ENCODE results near the gene B3GNT5. TPM values are rescaled to one million over a fixed set of nuclear protein-coding genes. Genes with fewer than 3 reads are reported as not detected.

Gene B3GNT5
- total RNA-seq, 1 donor from 2014 or later: 21.7 TPM

DNA sequence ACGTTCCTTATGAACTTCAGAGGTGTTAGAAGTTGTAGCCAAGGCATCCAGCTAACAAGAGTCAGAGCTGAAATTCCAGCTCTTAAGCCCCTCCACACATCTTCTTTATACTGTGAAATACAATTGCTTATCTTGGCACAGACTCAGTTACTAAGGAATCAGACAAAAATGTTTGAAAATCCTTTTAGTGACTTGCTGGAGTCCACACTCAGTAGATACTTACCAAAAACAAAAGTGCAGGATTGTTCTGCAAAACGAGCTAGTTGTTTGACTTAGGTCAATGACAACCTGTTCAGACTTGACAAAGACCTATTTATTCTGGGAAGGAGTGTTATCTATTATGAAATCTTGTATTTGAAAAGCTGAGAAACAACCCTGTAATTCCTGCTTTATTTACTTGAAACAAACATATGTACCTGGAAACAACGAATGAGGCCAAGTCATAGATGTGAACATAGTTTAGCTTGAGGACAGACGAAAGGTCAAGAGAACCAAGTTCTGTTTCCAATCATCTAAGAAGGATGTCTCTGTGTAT, 38.5 kb downstream of the B3GNT5 start:
- DNase-seq (ENCODE audit: low read depth): no peak

DNA sequence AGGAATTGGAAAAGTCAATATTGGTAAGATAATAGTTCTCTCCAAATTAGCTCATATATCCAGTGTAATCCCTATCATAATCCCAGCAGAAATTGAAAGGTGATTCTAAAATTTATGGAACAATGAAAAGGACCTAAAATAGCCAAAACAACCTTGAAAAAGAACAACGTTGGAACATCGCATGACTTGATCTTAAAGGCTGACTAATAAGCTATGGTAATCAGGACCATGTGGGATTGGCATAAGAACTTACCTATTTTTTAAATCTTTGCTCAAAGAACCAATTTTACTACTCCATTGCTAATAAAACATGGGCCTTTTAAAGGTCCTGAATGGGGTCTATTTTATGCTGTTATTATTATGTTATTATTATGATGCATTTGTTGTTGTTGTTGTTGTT, 40.9 kb downstream of the B3GNT5 start:
- no peak for DNase-seq (ENCODE audit: low read depth)

DNA sequence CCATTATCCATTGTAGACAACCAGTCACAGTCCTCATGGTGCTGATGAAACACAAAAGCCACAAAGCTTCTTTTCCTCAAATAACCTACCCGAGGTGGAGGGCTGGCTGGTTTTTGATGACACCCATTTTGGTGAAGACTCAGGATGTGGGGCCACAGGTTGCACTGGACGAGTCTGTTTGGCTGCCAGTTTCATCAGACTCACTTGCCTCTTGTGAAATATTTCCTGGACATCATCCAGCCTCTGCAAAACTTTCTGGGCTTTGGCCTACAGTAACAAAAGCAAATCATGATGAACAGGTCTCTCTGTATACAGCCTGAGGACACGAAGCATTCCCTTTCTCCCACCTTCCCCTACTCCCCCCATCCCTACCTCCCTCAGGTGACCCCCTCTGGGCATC, 42.2 kb downstream of the B3GNT5 start:
- DNase-seq (ENCODE audit: low read depth): peak; percentile 86

DNA sequence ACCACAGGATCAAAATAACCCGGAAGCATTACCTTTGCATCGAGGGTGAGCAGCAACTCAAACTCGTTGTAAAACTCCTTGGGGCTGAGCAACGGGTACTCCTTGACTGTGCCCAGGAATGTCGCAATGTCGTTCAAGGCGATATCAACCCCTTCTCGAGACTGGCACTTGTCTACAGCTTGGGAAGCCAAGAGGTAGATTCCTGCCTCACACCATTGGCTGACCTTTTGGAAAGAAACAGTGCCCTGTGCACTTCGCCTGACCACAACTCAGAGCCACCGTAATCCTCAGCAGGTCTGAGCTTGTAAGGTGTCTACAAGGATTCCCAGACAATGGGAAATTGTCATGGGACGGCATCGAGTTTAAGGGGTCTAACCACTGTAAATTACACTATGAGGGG, 43.9 kb downstream of the B3GNT5 start:
- DNase-seq (ENCODE audit: low read depth): no peak

DNA sequence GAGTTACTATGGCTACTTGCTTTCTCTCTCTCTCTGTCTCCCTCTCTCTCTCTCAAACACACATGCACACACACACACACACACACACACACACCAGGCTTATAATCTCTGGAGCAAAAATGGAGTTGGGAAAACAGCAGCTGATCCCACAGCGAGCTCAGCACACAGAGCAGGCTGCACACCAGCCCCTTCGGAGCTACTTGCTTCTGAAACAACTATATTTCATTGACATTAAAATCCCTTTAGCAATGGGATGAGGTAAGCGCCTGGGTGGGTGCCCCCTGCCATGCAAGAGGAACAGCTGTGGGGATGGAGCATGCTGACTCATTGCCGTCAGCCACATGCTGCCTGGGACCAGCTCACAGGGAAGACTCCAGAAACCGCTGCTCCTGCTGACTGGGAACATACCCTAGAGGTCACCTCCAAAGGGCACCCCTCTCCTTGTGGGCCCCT, 45.7 kb downstream of the B3GNT5 start:
- DNase-seq (ENCODE audit: low read depth): peak; percentile 76

DNA sequence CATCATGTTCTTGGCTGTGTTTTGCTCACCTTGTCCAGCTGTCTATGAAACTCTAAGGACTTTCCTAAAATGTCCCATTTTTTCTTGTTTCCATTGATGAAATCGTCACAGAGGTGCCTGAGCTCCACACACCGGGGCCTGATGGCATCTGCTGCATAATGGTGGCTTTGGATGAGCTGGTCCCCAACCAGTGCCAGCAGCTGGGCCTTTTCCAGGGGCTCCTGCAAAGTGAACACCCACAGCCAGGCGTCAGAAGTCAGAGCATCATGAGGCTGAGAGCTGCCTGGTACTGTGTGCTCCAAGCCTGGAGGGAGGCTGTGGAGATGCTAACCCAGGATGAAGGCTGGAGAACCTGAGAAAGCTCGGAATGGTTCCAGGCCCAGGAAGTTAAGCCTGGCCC, 46.9 kb downstream of the B3GNT5 start:
- no peak for DNase-seq (ENCODE audit: low read depth)

DNA sequence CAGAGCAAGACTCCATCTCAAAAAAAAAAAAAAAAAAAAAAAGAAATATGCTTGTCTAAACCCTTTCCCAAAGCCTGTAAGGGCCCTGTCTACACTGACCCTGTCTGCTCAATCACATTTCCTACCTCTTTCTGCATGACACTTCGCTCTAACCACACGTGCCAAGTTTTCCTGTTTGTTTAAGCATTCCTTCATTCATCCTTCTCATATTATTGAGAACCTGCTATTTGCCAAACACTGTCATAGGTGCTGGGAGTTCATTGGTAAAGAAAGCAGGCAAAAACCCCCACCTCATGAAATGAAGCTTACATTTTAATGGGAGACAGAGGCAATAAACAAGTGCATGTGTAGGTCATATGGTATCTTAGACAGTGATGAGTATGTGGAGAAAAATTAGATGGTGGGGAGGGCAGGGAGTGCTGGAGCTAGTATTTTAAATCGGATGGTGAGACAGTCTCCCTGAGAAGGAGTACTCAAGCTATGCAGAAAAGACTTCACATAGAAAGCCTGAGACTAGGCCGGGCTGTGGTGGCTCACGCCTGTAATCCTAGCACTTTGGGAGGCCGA, 48.0 kb downstream of the B3GNT5 start:
- no peak for DNase-seq (ENCODE audit: low read depth)

DNA sequence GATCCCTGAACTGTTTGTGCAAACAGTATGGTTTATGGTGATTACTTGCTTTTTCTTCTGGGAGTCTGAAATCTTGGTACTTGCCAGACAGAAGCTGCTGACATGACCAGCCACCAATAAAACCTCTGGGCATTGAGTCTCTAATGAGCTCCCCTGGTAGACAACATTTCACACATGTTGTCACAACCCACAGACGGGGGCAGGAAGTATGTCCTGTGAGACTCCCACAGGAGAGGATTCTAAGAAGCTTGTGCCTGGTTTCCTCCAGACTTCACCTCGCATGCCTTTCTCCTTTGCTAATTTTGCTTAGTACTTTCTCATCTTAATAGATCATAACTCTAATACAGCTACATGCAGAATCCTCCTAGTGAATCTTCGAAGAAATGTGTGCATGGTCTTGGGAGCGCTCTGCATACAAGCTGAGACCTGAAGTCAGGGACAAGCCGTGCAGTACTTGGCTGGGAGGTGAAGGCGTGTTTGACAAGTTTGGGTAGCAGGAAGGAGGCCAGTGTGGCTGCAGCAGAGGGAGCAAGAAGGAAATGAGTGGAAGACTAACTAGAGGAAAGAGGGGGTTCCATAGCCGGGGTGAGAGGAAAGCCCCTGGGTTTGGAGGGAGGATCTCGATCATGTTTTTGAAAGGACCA, 49.0 kb downstream of the B3GNT5 start:
- DNase-seq (ENCODE audit: low read depth): no peak

DNA sequence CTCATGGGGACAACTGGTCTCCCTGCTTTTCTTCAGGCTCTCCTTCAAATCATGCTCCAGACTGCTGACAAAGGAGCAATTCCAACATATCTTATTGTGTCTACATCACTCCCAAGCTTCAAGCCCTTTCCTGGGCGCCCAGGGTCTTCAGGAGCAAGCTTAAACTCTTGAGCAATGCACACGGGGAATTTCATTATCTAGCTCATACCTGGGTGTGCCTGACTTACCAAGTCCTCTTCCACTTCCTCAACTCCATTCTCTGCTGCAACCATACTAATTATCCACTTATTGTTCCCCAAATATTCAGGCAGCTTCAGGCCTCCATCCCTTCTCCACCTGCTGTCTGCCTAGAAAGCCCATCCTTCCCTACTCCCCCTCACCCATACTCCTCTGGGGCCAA, 50.6 kb downstream of the B3GNT5 start:
- no peak for DNase-seq (ENCODE audit: low read depth)

DNA sequence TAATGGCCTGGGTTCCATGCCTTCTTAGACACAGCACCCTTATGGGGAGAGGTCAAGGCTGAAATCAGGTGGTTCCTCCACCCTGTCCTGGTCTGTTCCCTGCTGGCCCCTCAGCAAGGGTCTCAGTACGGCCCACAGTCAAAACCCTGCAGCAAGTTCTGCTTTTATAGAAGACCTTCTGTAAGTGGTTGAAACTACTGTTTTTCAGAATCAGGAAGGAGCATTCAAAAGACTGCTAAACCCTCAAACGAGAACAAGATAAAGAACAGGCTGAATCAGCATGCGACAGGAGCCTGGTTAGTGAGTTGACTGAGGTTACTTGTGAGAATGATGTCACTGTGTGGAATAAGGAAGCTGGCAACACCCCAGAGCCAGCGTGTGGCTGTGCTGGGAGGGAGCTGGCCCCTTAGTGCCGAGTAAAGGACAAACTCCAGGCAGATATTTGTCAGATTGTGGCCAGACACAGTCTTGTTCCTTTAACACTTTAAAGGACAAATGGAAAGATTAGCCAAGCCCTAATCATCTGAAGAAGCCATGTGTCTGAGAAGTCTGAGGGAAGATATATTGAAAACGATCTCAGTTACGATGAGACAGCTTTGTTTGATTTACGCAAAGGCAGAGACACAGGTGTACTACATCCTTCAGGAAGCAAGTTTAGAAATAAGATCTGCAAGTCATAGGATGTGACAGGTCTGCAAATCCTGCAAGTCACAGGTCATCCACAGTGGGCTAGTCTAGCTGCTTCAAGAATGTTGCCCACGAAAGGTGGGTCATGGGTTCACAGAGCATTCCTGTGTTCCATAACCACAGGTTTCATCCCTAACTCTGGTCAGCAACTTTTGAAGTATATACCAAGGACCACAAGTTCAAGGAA, 54.0 kb downstream of the B3GNT5 start:
- peak; percentile 96 for DNase-seq (ENCODE audit: low read depth)

DNA sequence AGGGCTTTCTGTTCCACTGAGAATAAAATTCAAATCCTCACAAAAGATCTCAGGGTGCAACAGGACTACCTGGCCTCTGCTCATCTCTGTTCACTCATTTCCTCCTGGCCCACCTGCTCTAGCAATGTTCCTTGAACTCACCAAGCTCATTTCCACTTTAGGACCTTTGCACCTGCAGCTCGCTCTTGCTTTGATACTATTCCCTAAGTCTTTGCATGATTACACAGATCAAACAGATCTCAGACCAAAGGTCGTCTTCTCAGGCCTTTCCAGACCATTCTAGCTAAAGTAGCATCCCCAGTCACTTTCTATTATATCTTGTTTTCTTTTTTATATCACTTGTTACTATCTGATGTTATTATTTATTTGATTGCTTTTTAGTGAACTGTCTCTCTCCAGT, 54.7 kb downstream of the B3GNT5 start:
- DNase-seq (ENCODE audit: low read depth): peak; percentile 42

DNA sequence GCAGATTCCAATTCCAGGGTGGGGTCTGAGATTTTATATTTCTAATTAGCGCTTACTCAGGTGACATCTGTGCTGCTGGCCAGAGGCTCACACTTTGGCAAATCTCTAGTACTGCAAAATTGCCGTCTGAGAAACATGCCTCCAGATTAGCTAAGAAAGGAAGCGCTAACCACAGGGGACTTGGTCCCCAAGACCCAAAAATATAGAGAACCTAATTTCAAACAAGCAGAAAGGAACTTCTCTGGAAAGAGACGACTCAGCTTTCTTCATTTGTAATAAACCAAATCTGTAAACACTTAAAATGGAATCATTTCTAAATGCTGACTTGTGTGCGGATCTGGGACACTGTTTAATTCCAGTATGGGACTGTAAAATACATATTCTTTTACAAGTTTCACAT, 55.7 kb downstream of the B3GNT5 start:
- no peak for DNase-seq (ENCODE audit: low read depth)

DNA sequence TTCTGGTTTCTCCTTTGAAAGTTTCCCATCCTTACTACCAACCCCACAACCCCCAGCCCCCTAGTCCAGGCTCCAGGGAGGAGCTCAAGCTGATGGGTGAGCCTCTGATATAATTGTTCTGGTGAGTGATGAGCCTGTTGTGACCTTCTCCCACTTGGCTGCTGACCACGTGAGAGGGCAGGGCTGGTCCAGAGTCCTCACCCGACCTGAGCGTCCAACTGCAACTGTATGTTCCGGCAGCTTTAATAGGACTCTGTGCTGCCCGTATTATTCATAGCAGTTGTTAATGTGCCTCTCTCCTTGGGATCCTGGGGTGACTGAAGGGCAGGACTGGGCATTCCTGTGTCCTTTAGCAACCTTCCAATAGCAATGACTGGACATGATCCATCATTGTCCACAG, 56.2 kb downstream of the B3GNT5 start:
- DNase-seq (ENCODE audit: low read depth): peak; percentile 40

DNA sequence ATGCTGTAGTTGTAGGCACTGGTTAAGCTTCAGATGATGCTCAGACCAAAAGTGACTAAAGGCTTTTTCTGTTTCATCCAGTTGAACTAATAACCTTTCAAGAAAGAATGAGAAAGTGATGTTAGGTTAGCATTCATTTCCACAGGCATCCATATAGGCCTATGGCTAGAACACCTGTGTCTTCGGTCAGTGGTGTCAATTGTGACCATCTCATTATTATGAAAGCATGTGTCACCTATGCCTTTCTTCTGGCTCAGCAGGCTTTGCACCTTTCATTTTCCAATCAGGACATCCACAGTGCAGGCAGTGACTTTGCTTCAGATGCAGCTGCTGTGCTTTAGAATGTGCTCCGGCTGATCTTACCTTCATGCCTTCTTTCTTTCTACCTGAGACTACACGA, 57.9 kb downstream of the B3GNT5 start:
- no peak for DNase-seq (ENCODE audit: low read depth)

DNA sequence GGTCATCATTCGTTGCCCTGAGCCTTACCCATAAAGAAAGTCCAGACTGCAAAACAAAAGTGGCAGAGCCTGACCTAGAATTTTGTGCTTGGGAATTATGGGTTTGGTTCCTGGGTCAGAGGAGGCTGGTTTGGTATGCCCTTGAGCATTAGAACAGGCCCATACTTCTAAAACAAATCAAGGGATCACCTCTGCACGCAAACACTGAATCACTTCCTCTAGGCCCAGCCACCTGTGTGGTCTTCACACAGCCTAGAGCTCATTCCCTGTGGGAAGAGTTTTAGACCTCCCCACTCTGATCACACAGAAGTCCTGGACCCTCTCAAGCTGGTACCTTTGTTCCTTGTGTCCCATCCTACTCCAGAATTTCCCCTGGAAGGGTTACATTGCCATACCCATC, 59.4 kb downstream of the B3GNT5 start:
- DNase-seq (ENCODE audit: low read depth): no peak

DNA sequence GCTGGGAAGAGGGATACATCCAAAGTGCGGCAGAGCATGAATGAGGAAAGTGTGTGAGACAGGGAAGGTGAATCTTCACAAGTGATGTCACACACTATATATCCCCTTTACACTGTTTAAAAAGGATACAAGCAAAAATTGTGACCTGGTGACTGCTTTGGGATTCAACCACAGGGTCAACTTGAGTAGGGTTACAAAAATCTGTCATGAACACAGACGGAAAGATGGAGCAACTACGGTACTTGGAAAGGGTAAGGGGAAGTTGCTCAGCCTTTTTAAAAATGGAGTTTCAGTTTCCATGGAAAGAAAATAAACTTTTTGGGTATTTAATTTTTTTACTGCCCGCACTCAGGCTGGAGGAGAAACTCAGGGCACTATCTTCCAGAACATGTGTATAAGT, 60.3 kb downstream of the B3GNT5 start:
- no peak for DNase-seq (ENCODE audit: low read depth)

DNA sequence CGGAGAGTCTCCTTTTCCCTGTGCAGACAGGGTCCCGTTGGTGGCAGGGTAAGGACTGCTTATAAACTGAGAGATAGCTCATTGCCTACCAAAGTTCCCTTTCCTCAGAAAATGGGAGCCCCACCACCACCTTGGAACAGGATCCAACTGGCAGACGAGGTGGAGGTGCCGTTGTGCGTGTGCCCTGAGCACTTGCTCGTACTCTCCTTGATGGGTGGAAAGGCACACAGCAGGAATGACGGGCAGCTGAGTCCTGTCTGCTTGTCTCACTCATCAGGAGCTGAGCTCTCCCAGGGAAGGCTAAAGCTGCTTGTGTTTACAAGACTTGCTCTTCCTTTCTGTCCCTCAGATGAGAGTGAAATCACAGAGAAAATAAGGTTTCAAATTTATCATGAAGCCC, 60.7 kb downstream of the B3GNT5 start:
- DNase-seq (ENCODE audit: low read depth): no peak

DNA sequence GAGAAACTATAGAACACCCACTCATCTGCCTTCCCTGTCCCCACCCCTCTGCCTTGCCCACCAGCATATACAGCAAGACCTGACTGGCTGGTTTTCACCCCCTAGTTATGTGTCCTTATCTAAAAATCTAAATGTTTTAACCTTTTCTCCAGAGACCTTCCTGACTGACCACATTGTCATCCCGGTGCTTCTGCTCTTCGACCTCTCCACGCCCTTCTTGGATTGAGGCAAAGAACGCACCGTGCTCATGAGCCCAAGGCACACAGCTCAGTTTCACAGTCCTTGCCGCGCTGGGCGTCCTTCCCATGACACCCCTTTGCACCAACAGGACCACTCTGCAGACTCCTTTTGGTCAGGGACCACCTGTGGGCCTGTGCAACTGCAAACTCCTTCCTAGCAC, 62.7 kb downstream of the B3GNT5 start:
- no peak for DNase-seq (ENCODE audit: low read depth)

DNA sequence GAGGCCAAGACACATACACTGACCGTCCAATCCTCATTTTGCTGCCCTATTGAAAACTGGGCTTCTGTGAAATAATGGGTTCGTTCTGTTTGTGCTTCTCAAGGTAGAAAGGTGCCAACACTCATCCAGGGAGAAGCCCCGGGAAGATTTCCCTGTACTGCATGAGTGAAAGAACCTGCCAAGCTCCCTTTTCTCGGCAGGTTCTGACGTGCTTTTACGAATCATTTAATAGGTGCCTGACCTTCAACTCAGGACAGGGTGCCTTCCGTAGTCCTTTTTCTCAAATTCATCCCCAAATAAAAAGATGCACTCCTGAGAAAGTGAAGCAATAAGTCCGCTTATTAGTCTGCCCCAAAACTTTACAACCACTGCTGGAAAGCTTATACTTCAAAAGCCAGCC, 64.2 kb downstream of the B3GNT5 start:
- no peak for DNase-seq (ENCODE audit: low read depth)

DNA sequence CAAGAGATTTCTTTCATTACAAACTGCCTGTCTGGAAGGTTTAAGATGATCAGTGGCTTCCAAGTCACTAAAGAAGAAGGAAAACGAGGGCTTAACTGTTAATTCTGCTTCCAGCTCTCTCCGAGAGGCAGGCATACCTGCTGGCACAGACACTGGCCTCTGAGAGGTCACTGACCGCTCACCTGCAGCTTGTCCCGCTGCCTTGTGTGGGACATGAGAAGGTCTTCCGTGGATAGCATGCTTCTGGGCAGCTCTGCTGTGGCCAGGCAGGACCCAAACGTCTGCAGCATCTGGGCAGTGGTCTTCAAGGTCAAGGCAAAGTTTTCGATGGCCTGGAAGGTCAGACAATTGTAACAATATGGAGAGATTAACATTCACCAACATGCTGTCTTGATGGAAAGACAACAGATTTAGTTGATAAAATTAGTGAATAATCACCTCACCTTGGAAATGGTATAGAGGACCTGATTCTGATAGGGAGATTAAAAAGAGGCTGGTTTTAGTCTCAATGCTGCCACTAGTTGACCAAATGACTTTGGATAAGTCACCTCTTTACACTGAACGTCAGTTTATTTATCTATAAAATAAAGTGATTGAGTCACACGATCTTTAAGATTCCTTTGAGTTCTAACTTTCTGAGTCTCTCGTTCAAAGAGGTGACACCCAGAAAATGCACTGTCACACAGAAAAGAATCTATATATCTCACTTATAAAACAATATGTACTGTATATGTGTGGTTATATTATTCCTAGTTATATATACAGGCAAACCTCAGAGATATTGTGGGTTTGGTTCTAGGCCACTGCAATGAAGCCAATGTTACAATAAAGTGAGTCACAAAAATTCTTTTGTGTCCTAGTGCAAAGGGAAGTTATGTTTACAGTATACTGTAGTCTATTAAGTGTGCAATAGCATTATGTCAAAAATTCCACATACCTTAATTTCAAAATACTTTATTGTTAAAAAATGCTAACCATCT, 65.1 kb downstream of the B3GNT5 start:
- DNase-seq (ENCODE audit: low read depth): no peak

DNA sequence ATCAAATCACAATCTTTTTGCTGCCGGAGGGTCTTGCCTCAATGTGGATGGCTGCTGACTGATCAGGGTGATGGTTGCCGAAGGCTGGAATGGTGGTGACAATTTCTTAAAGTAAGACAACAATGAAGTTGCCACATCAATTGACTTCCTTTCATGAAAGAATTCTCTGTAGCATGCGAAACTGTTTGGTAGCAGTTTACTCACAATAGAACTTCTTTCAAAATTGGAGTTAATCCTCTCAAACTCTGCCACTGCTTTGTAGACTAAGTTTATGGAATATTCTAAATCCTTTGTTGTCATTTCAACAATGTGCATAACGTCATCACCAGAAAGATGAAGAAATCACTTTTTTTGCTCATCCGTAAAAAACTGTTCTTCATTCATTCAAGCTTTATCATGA, 65.8 kb downstream of the B3GNT5 start:
- DNase-seq (ENCODE audit: low read depth): no peak

DNA sequence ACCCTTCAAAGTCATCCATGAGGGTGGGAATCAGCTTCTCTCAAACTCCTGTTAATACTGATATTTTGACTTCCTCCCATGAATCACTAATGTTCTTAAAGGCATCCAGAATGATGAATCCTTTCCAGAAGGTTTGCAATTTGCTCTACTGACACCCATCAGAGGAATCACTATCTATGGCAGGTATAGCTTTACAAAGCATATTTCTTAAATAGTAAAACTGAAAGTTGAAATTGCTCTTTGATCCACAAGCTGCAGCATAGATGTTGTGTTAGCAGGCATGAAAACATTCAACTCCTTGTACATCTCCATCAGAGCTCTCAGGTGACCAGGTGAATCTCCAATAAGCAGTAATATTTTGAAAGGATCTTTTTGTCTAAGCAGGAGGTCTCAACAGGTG, 66.3 kb downstream of the B3GNT5 start:
- no peak for DNase-seq (ENCODE audit: low read depth)
